AG20443 (cell line): Measurements from ENCODE around the gene TRIM3.

Experiments used
- DNase-seq: peaks from one replicate; pipeline ENCODE4 v3.0.0; 2012; ENCODE audit warnings: low spot score, mixed read lengths

TRIM3 gene

GRCh38 chr11:6437993-6438392 lies 35.7 kb downstream of the TRIM3 start:
- DNase-seq: no peak

DNA sequence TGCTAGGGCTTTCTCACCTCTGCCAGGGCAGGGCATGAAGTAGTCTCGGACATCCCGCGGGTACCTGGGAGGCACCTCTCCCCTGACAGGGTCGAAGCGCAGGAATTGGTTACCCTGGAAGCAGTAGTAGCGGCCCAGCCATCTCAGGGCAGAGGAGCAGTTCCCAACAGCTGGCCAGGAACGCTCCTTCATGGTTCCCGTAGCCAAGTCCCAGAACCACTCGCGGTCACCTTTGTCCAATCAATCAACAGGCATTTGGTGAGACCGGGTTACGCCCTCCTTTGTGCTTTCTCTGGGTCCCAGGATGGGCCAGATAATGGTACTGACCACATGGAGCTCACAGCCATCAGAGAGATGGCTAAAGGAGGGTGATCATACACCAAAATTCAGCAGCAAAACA lies 36.3 kb downstream of the TRIM3 start:
- DNase-seq: no peak

GRCh38 chr11:6433998-6434660 lies 39.6 kb downstream of the TRIM3 start:
- DNase-seq: no peak

- peak; percentile 76 for DNase-seq
Measured at GRCh38 chr11:6431861-6432260, 41.9 kb downstream of the TRIM3 start.

- DNase-seq: no peak
Measured at GRCh38 chr11:6427516-6427915, 46.2 kb downstream of the TRIM3 start.

- no peak for DNase-seq
Measured at GRCh38 chr11:6420677-6421076, 53.1 kb downstream of the TRIM3 start.

- peak; percentile 94 for DNase-seq
Measured at GRCh38 chr11:6419009-6419631, 54.6 kb downstream of the TRIM3 start, which contains the start of gene APBB1. Gene APBB1 (minus strand): TSS chr11:6419094. CDS start chr11:6411347, 7,747 bp downstream.

DNA sequence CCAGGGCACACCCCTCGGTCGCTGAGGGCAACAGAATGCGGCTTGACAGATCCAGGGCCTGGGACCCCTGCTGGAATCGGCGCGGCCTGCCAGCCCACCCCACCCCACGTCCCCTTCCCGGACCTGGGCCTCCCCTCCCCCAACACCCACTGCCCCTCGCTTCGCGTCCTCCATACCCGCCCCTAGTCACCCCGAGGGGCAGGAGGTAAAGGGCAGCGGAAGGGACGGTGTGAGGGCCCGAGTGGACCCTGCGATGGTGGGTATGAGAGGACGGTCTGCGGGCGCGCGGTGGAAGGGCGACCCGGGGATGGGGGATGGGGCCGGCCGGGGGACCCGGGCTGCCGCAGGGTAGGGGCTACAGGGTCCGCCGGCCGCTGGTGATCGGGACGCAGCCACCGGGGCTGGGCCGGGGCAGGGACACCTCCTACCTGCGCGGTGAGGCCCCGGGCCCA lies 55.2 kb downstream of the TRIM3 start:
- no peak for DNase-seq

- peak; percentile 60 for DNase-seq
Measured at GRCh38 chr11:6417907-6418556, 55.7 kb downstream of the TRIM3 start.

- no peak for DNase-seq
Measured at GRCh38 chr11:6415797-6416196, 57.9 kb downstream of the TRIM3 start.

DNA sequence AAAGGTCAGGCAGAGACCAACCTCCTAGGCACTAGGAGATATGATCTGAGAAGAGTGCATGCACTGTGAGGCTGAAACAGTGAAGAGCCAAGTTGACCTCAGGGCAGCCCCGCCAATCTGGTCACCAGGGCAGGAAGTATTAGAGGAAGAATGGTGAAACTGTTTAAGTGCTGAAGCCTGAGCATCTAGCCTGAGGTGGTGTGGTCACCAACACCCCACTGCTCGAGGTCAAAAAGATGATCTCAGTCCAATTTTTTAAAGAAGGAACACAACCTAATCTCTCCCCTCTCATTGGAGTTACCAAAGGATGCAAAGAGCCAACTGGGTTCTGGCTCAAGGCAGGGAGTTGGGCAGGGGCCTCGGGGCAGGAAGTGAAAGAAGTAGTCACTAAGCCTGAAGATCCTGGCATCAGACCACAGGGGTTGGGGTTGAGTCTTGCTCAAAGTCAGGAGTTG lies 58.8 kb downstream of the TRIM3 start:
- no peak for DNase-seq

DNA sequence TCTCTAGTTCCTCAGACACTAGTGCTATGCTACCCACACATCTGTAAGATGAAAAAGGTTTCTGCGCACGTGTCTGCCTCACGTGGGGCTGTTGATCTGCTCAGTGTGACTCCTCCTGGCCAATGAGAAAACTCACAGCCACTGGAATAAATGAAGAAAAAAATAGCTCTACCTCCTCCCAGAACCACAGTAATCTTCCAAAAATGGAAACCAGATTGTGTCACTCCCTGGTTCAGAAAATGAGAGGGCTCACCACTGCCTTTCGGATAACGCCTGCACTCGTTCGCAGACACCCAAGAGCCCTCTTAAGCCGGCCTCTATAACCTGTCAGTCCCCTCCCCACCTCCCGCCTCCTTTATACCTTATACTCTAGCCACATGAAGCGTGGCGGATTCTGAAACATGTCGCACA lies 59.9 kb downstream of the TRIM3 start:
- peak; percentile 41 for DNase-seq

GRCh38 chr11:6411594-6412031 lies 62.1 kb downstream of the TRIM3 start:
- DNase-seq: no peak

GRCh38 chr11:6410695-6411430 lies 62.9 kb downstream of the TRIM3 start:
- no peak for DNase-seq

DNA sequence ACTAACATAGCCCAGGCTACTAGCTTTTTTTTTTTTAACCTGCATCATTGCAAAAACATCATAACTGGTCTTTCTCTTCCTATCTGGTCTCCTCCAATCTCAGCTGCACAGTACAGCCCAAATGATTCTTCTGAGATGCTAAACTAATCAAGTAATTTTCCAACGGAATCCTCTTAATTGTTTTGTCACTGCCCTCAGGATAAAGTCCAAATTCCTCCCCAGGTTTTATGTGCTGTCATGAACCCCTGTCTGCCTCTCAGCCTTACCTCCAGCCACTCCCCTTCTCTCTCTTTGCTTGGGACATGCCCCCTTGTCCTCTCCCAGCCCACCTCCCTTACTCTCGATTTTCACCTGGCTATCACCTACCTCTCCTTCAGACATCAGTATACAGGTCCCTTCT lies 67.4 kb downstream of the TRIM3 start:
- no peak for DNase-seq

DNA sequence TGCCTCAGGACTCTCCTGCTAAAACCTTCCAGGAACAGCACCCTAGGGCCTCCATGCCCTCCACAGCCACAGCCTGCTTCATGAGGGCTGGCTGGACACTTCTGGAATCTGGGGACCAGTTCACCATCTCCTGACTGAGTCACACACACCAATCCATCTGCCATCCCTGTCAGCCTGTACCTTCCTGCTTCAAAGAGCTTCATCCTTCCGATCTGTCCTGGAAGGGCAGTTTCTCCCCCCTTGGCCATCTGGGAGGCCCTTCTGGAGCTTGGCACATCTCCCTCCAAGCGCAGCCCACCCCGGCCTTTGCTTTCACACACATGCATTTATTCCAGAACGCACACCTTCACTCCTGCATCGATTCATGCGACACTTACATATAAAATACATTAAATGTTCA lies 67.9 kb downstream of the TRIM3 start:
- DNase-seq: no peak

DNA sequence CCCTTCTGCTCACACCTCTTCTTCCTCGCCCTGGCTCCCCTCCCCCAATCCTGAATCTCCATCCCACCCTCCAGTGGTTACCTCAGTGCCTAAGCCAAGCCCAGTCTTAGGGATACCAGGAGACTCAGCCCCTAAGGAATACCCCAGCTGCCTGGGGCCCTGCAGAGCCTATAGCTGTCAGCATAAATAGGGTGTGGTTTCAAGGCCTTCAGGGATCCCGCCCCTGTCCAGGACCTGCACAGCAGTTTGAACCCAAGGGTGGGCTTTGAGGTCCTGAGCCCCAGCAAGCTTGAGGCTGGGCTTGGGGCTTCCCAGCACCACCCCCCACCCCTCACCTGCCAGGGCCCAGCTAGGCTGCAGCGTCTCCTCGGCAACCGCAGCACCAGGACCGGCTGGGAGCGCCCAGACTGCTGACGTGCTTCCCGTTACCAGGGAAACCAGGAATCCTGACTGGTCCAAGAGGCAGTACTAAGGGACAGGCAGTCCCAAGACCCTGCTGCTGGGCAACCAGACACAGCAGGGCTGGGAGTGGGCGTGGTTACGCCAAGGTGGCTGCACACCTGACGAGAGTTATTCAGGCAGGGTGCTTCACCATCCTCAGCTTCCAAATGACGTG lies 68.6 kb downstream of the TRIM3 start:
- DNase-seq: no peak

GRCh38 chr11:6404342-6405051 lies 69.2 kb downstream of the TRIM3 start:
- peak; percentile 50 for DNase-seq

GRCh38 chr11:6403539-6403938 lies 70.2 kb downstream of the TRIM3 start:
- no peak for DNase-seq

DNA sequence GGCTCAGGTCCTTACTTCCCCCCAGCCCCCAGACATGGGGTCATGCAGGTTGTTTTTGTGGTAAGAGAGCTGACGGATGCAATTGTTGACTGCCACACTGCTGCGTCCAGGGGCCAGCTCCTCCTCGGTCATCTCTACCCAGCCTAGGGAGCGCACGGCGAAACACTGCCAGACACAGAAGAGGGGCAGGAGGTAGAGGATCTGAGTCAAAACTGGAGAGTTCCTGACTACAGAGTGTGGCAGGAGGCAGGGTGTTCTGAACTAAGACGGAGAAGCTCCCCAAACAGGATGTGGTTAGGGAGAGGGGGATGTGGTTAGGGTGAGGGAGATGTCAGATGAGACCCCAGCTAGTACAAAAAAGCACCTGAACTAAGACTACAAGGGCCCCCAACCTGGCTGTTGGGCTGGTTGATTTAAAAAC lies 71.2 kb downstream of the TRIM3 start:
- DNase-seq: no peak

DNA sequence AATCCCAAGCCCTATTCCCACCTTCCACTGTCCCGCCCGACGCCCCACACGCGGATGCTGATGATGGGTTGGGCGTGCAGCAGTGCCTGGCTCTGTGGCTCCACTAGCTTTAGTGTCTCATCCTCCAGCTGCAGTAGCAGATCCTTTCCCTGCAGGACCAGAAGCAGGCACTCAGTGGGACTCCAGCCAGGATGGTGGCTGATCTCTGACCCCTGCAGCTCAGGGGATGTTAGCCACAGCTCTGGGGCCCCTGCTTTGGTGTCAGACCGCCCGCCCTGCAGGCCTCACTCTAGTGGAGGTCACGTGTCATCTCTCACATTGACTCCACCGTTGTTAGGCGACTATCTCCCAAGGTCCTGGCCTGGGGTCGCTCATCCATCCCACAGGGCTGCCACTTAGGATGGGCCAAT lies 71.7 kb downstream of the TRIM3 start:
- no peak for DNase-seq
